Activated T-helper 1 cell treated with anti-CD3 and anti-CD28 coated beads, Interleukin-2, amount 50 U/mL, for 16 hours (primary cell): Measurements from ENCODE around the gene ID2.

Experiments
- DNase-seq, 2 donors: peaks; one replicate each; pipeline ENCODE4 v3.0.0-alpha.2; 2020; ENCODE audit warnings: low read depth in 1 of 2, low spot score in 1 of 2

ID2 gene

GRCh38 chr2:8647462-8647857 lies 34.4 kb upstream of the ID2 start:
- no peak for DNase-seq

- DNase-seq: no peak
Observed at GRCh38 chr2:8648441-8649213, 33.2 kb upstream of the ID2 start.

- no peak for DNase-seq
Observed at GRCh38 chr2:8649718-8650117, 32.1 kb upstream of the ID2 start.

- DNase-seq: no peak
Observed at GRCh38 chr2:8650256-8650655, 31.6 kb upstream of the ID2 start.

GRCh38 chr2:8652774-8653426 lies 29.0 kb upstream of the ID2 start:
- DNase-seq: no peak

GRCh38 chr2:8653485-8653884 lies 28.4 kb upstream of the ID2 start:
- DNase-seq: no peak

GRCh38 chr2:8654041-8654440 lies 27.8 kb upstream of the ID2 start:
- DNase-seq: no peak

GRCh38 chr2:8654483-8654882 lies 27.4 kb upstream of the ID2 start:
- DNase-seq: no peak

GRCh38 chr2:8656160-8656641 lies 25.7 kb upstream of the ID2 start:
- DNase-seq: no peak

- no peak for DNase-seq
Observed at GRCh38 chr2:8656811-8657210, 25.0 kb upstream of the ID2 start.

GRCh38 chr2:8657423-8658062 lies 24.3 kb upstream of the ID2 start:
- no peak for DNase-seq

GRCh38 chr2:8658064-8658862 lies 23.6 kb upstream of the ID2 start:
- no peak for DNase-seq

- no peak for DNase-seq
Observed at GRCh38 chr2:8659092-8659734, 22.6 kb upstream of the ID2 start.

- no peak for DNase-seq
Observed at GRCh38 chr2:8659735-8660492, 21.9 kb upstream of the ID2 start.

GRCh38 chr2:8661235-8661634 lies 20.6 kb upstream of the ID2 start:
- DNase-seq: no peak

GRCh38 chr2:8661736-8662135 lies 20.1 kb upstream of the ID2 start:
- no peak for DNase-seq

GRCh38 chr2:8662239-8662879 lies 19.5 kb upstream of the ID2 start:
- no peak for DNase-seq

- DNase-seq: no peak
Observed at GRCh38 chr2:8663997-8664396, 17.9 kb upstream of the ID2 start.

GRCh38 chr2:8666581-8666980 lies 15.3 kb upstream of the ID2 start:
- DNase-seq: no peak
